Smooth muscle cell (in vitro differentiated cells): ENCODE data around the gene GPR137C. TPM values are rescaled to one million over a fixed set of nuclear protein-coding genes. Genes with fewer than 3 reads are reported as not detected.

Experiments used
- DNase-seq: peaks from one replicate; lab custom pipeline; 2025; ENCODE audit not compliant: unreplicated experiment; lab: John Stamatoyannopoulos, UW
- H2AFZ ChIP-seq: fragments of 200-600 bp; sonication (generic); 2 replicates; pipeline ENCODE4 v1.6.0; 2016; ENCODE audit warnings: antibody characterized with exemption, low read depth, mild to moderate bottlenecking
- H3F3A ChIP-seq: fragments of 200-600 bp; sonication (generic); 2 replicates; pipeline ENCODE4 v1.6.0; 2017; ENCODE audit warnings: antibody characterized with exemption, low read depth
- H3K27ac ChIP-seq: fragments of 200-600 bp; sonication (generic); 2 replicates; pipeline ENCODE4 v1.5.1; 2016; ENCODE audit warnings: low read depth, mild to moderate bottlenecking
- H3K27me3 ChIP-seq: fragments of 200-600 bp; sonication (generic); 2 replicates; pipeline ENCODE4 v1.6.1; 2016; ENCODE audit warnings: low read depth, mild to moderate bottlenecking
- H3K36me3 ChIP-seq: fragments of 200-600 bp; sonication (generic); 2 replicates; pipeline ENCODE4 v1.5.1; 2016; ENCODE audit warnings: low read depth
- H3K4me1 ChIP-seq: fragments of 200-600 bp; sonication (generic); 2 replicates; pipeline ENCODE4 v1.5.1; 2016; ENCODE audit warnings: low read depth
- H3K4me2 ChIP-seq: fragments of 200-600 bp; sonication (generic); 2 replicates; pipeline ENCODE4 v1.6.0; 2016; ENCODE audit warnings: mild to moderate bottlenecking
- H3K4me3 ChIP-seq: fragments of 200-600 bp; sonication (generic); 2 replicates; pipeline ENCODE4 v1.5.1; 2016; ENCODE audit warnings: mild to moderate bottlenecking
- H3K79me2 ChIP-seq: fragments of 200-600 bp; sonication (generic); 2 replicates; pipeline ENCODE4 v1.6.0; 2016; ENCODE audit warnings: low read depth, mild to moderate bottlenecking
- H3K9ac ChIP-seq: fragments of 200-600 bp; sonication (generic); 2 replicates; pipeline ENCODE4 v1.6.0; 2016; ENCODE audit warnings: low read depth
- H3K9me3 ChIP-seq: fragments of 200-600 bp; sonication (generic); replicated peaks from 2 replicates; pipeline ENCODE4 v1.5.1; 2016; ENCODE audit warnings: low read depth
- H4K20me1 ChIP-seq: fragments of 200-600 bp; sonication (generic); 2 replicates; pipeline ENCODE4 v1.6.0; 2016; ENCODE audit warnings: low read depth
- WGBS: methylation state at CpG from one replicate; pipeline ENCODE4 v1.1.7; 2016; ENCODE audit warnings: low lambda C conversion rate; 5-methylcytosine and 5-hydroxymethylcytosine counted together
- polyA plus RNA-seq: library from polyadenylated mRNA; unstranded; fragments of >200 nt; fragmentation: Nextera tagmentation; extraction: Ambion mirVana; gene quantifications from 2 replicates; pipeline ENCODE4 v1.2.1, GENCODE V29; 2016
- total RNA-seq: library from RNA; depleted of rRNA; stranded (reverse); fragments of >200 nt; gene quantifications from 2 replicates; pipeline ENCODE4 v1.2.3, GENCODE V29; 2014
- TF ChIP-seq, protein P1 (sequence below): fragments of 200-600 bp; sonication (generic); IDR thresholded peaks from 2 replicates; pipeline ENCODE4 v1.5.1; 2017; ENCODE audit warnings: borderline replicate concordance, mild to moderate bottlenecking, antibody characterized with exemption; ENCODE audit not compliant: insufficient read depth, poor library complexity, severe bottlenecking

The GPR137C gene
- total and polyA plus RNA-seq, 2 experiments from 2014 or later = 1.0 to 4.4 TPM

DNA sequence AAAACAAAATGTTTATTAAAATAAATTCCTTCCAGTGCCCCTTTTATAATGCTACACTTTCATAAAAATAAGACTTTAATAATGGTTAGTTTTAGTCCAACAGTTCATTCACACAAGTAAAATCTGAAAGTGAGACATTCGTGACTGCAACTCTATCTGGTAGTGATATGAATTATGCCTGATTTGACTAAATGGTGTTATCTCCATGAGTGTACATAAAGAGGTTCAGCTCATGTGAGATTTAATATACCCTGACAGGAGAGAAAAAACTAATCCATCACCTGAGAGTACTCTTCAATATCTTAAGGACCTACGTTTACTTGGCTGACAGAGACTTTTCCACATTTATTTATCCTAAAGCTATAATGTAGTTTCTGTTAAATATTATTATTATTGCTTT lies 108.7 kb downstream of the GPR137C start:
- WGBS = 100% methylated on average over 2 of the region's 2 CpGs
- TF ChIP-seq, protein P1, sequence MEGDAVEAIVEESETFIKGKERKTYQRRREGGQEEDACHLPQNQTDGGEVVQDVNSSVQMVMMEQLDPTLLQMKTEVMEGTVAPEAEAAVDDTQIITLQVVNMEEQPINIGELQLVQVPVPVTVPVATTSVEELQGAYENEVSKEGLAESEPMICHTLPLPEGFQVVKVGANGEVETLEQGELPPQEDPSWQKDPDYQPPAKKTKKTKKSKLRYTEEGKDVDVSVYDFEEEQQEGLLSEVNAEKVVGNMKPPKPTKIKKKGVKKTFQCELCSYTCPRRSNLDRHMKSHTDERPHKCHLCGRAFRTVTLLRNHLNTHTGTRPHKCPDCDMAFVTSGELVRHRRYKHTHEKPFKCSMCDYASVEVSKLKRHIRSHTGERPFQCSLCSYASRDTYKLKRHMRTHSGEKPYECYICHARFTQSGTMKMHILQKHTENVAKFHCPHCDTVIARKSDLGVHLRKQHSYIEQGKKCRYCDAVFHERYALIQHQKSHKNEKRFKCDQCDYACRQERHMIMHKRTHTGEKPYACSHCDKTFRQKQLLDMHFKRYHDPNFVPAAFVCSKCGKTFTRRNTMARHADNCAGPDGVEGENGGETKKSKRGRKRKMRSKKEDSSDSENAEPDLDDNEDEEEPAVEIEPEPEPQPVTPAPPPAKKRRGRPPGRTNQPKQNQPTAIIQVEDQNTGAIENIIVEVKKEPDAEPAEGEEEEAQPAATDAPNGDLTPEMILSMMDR = no peak
- no peak overlapping the region for H2AFZ ChIP-seq
- H3K27me3 ChIP-seq = no peaks in the 10 kb centered on the region
- no peaks in the 10 kb centered on the region for H3K4me1 ChIP-seq
- H3K79me2 ChIP-seq = no peaks in the 10 kb centered on the region
- DNase-seq = no peak
- peaks cover 12% of the 10 kb centered on the region for H3K36me3 ChIP-seq
- H3K9ac ChIP-seq = no peak overlapping the region
- H3K27ac ChIP-seq = no peak overlapping the region
- no peak overlapping the region for H3K4me2 ChIP-seq
- H3K4me3 ChIP-seq = no peak overlapping the region
- H3F3A ChIP-seq = no peaks in the 10 kb centered on the region
- no peaks in the 10 kb centered on the region for H3K9me3 ChIP-seq
- no peaks in the 10 kb centered on the region for H4K20me1 ChIP-seq

- Histone ChIP-seq H3K27ac (no peak overlapping the region), H3K79me2 (no peaks in the 10 kb centered on the region), H3F3A (no peaks in the 10 kb centered on the region), H3K27me3 (no peaks in the 10 kb centered on the region), H3K36me3 (peaks cover 15% of the 10 kb centered on the region), H3K9ac (no peak overlapping the region), H3K9me3 (no peaks in the 10 kb centered on the region), H3K4me1 (no peaks in the 10 kb centered on the region), H2AFZ (no peak overlapping the region), H3K4me2 (no peak overlapping the region), H3K4me3 (no peak overlapping the region), H4K20me1 (no peaks in the 10 kb centered on the region)
- no peak for DNase-seq
- WGBS = 97% methylated on average over 2 of the region's 2 CpGs
- TF ChIP-seq, protein P1 = no peak
Observed at GRCh38 chr14:52663850-52664249, 111.2 kb downstream of the GPR137C start.

GRCh38 chr14:52678591-52678990 lies 126.0 kb downstream of the GPR137C start:
- Histone ChIP-seq H3K36me3 (peaks cover 9% of the 10 kb centered on the region), H3K79me2 (peaks cover 14% of the 10 kb centered on the region)
- 96% methylated on average over 2 of the region's 2 CpGs for WGBS

More at GRCh38 chr14:52678591-52678990, 126.0 kb downstream of the GPR137C start:
- no peaks in the 10 kb centered on the region for H3K27me3 ChIP-seq
- H3K27ac ChIP-seq = no peak overlapping the region
- H3K4me3 ChIP-seq = no peak overlapping the region
- no peak overlapping the region for H3K9ac ChIP-seq
- no peaks in the 10 kb centered on the region for H3K9me3 ChIP-seq
- H4K20me1 ChIP-seq = peaks cover 49% of the 10 kb centered on the region
- TF ChIP-seq, protein P1 = peak; percentile 7
- no peak overlapping the region for H2AFZ ChIP-seq
- no peaks in the 10 kb centered on the region for H3F3A ChIP-seq
- no peak overlapping the region for H3K4me2 ChIP-seq
- no peaks in the 10 kb centered on the region for H3K4me1 ChIP-seq
- DNase-seq = no peak
